Stimulated activated CD4-positive, alpha-beta T cell treated with anti-CD3 and anti-CD28 coated beads, Interleukin-4, amount 100 ng/mL, for 4 hours (primary cell): Measurements from ENCODE around the gene A3GALT2.

Source experiments
- DNase-seq, 2 experiments: peaks; one replicate each; pipeline ENCODE4 v3.0.0-alpha.2; 2020

The A3GALT2 gene

GRCh38 chr1:33288976-33289857, 31.7 kb downstream of the A3GALT2 start:
- no peak for DNase-seq

GRCh38 chr1:33287317-33287716, 33.6 kb downstream of the A3GALT2 start:
- DNase-seq: no peak

- no peak for DNase-seq
These were observed 34.3 kb downstream of the A3GALT2 start for GRCh38 chr1:33286451-33287185.

- no peak for DNase-seq
These were observed 36.8 kb downstream of the A3GALT2 start for GRCh38 chr1:33284049-33284448.

- no peak for DNase-seq
These were observed 38.1 kb downstream of the A3GALT2 start for GRCh38 chr1:33282791-33283190.

- DNase-seq: no peak
These were observed 39.2 kb downstream of the A3GALT2 start for GRCh38 chr1:33281554-33282303.

GRCh38 chr1:33280091-33280661, 40.7 kb downstream of the A3GALT2 start:
- no peak for DNase-seq

GRCh38 chr1:33277488-33278084, 43.3 kb downstream of the A3GALT2 start:
- no peak for DNase-seq

GRCh38 chr1:33276573-33277298, 44.2 kb downstream of the A3GALT2 start:
- DNase-seq: no peak

- no peak for DNase-seq
These were observed 45.0 kb downstream of the A3GALT2 start for GRCh38 chr1:33275706-33276572.

GRCh38 chr1:33275195-33275594, 45.7 kb downstream of the A3GALT2 start:
- no peak for DNase-seq

GRCh38 chr1:33274446-33274845, 46.5 kb downstream of the A3GALT2 start:
- no peak for DNase-seq

GRCh38 chr1:33273961-33274371, 46.9 kb downstream of the A3GALT2 start:
- no peak for DNase-seq

GRCh38 chr1:33273406-33273805, 47.5 kb downstream of the A3GALT2 start:
- DNase-seq: no peak

GRCh38 chr1:33272930-33273329, 48.0 kb downstream of the A3GALT2 start:
- no peak for DNase-seq

GRCh38 chr1:33272509-33272908, 48.4 kb downstream of the A3GALT2 start:
- no peak for DNase-seq

GRCh38 chr1:33271666-33272505, 49.0 kb downstream of the A3GALT2 start:
- DNase-seq: no peak

GRCh38 chr1:33270808-33271465, 50.0 kb downstream of the A3GALT2 start:
- no peak for DNase-seq

GRCh38 chr1:33270379-33270778, 50.5 kb downstream of the A3GALT2 start:
- no peak for DNase-seq
